A673 (cell line): ENCODE data around the gene SSR1.

ENCODE experiments used
- CTCF ChIP-seq: fragments of 300-800, 200-600 bp; sonication (generic); conservative IDR thresholded peaks from 2 replicates; pipeline ENCODE4 v1.5.1; 2017; ENCODE audit warnings: low read depth, mild to moderate bottlenecking, antibody characterized with exemption, low read length, moderate library complexity, mixed read lengths
- EZH2 ChIP-seq: fragments of 200-600 bp; sonication (generic); IDR thresholded peaks from 2 replicates; pipeline ENCODE4 v1.6.1; 2017; ENCODE audit warnings: borderline replicate concordance, low read depth, mild to moderate bottlenecking, mixed read lengths, antibody characterized with exemption, low read length; ENCODE audit not compliant: poor library complexity, severe bottlenecking

DNA sequence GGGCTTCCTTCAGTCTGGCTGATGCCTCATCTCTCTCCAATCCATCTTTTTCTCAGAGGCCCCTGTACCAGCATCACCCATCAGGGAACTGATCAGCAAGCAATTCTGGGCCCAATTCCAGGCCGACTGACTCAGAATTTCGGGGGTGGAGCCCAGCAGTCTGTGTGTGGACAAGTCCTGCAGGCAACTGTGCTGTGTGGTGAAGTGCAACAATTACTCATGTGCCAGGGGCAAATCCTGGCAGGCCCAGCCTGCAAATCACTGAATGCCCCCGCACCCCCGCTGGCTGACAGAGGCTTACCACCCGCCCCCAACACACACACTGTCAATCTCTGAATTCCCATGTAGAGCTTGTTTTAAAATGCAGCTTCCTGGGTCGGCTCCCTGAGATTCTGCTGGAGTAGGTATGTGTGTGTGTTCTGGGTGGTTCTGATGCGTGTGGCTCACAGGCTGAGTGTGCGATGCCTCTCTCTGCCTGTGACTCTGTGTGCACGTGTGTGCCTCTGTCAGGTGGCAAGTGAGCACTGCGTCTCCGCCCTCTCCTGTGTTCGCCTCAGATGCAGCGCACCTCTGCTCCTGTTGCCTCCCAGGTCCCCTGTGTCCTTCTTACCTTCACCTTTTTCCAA is 45.4 kb downstream of the SSR1 start:
- TF ChIP-seq CTCF = no peak
- no peak for TF ChIP-seq EZH2
